H1 (cell line): Measurements from ENCODE around the gene PTGES. TPM values are rescaled to one million over a fixed set of nuclear protein-coding genes. Genes with fewer than 3 reads are reported as not detected.

ENCODE experiments used
- CTCF ChIA-PET: fragments of 300-600 bp; sonication (Branson Sonifier 250); formaldehyde crosslinking; loops from one replicate; lab custom pipeline; 2021; ENCODE audit not compliant: partially characterized antibody; lab: Charles Lee
- POLR2A ChIA-PET: fragments of 300-600 bp; sonication (Branson Sonifier 250); formaldehyde crosslinking; loops from one replicate; lab custom pipeline; 2021; ENCODE audit warnings: inconsistent platforms; ENCODE audit not compliant: partially characterized antibody; lab: Charles Lee
- DNase-seq, 2 experiments: peaks; one replicate each; pipeline versions ENCODE4 v3.0.0 to v3.0.0-alpha.2; 2010 to 2022; ENCODE audit warnings: low spot score in 2 of 2, low read depth in 1 of 2, mixed read lengths in 1 of 2
- FAIRE-seq: peaks from 2 replicates; lab custom pipeline; 2011; peaks lifted over from hg19 to GRCh38; lab: Jason Lieb, UNC
- H2AFZ ChIP-seq: 2 replicates; pipeline ENCODE4 v1.8.1; 2012; ENCODE audit warnings: low read length, inconsistent platforms
- H2AK5ac ChIP-seq: 2 replicates; pipeline ENCODE4 v1.6.1; 2013; ENCODE audit warnings: low read depth, low read length
- H2BK120ac ChIP-seq: replicated peaks from 2 replicates; pipeline ENCODE3; 2013; ENCODE audit warnings: low read depth, low read length, inconsistent platforms
- H2BK12ac ChIP-seq: 2 replicates; pipeline ENCODE4 v1.6.1; 2013; ENCODE audit warnings: low read depth, low read length
- H2BK15ac ChIP-seq: 2 replicates; pipeline ENCODE4 v1.6.1; 2013; ENCODE audit warnings: low read length
- H2BK20ac ChIP-seq: 2 replicates; pipeline ENCODE4 v1.6.1; 2013; ENCODE audit warnings: low read length
- H2BK5ac ChIP-seq: 2 replicates; pipeline ENCODE4 v1.6.1; 2013; ENCODE audit warnings: low read depth, low read length
- H3K14ac ChIP-seq: 2 replicates; pipeline ENCODE4 v1.6.1; 2013; ENCODE audit warnings: inconsistent platforms; ENCODE audit not compliant: insufficient read length
- H3K18ac ChIP-seq: 2 replicates; pipeline ENCODE4 v1.6.1; 2013; ENCODE audit warnings: low read length; ENCODE audit errors: extremely low read depth
- H3K23ac ChIP-seq: 2 replicates; pipeline ENCODE4 v1.6.1; 2013; ENCODE audit warnings: inconsistent platforms; ENCODE audit not compliant: insufficient read length
- H3K23me2 ChIP-seq: 2 replicates; pipeline ENCODE4 v1.6.1; 2013; ENCODE audit warnings: low read depth, low read length
- H3K27ac ChIP-seq: 2 replicates; pipeline ENCODE4 v1.6.1; 2011; ENCODE audit warnings: low read depth, low read length, inconsistent platforms
- H3K27me3 ChIP-seq, 4 experiments: replicated peaks in 1 of 4; 1 replicate in 1 of 4; 2 replicates in 3 of 4; pipeline versions ENCODE4 v1.6.1 to v1.8.1; 2011 to 2013; ENCODE audit warnings: low read length in 3 of 4, mild to moderate bottlenecking in 3 of 4, inconsistent platforms in 2 of 4, mixed read lengths in 2 of 4, moderate library complexity in 1 of 4; ENCODE audit not compliant: control insufficient read depth in 3 of 4, insufficient read depth in 3 of 4; ENCODE audit errors: extremely low read depth in 1 of 4
- H3K36me3 ChIP-seq, 4 experiments: 2 replicates each; pipeline versions ENCODE4 v1.6.1 to v1.8.1; 2011 to 2013; ENCODE audit warnings: mild to moderate bottlenecking in 4 of 4, low read length in 3 of 4, moderate library complexity in 2 of 4, control low read depth in 1 of 4, inconsistent platforms in 1 of 4; ENCODE audit not compliant: insufficient read depth in 4 of 4, control insufficient read depth in 2 of 4
- H3K4ac ChIP-seq: replicated peaks from 2 replicates; pipeline ENCODE3; 2013; ENCODE audit warnings: low read length, low read depth, mixed read lengths, inconsistent platforms; ENCODE audit not compliant: insufficient read length
- H3K4me1 ChIP-seq, 4 experiments: replicated peaks in 1 of 4; 1 replicate in 1 of 4; 2 replicates in 3 of 4; pipeline versions ENCODE4 v1.6.1 to v1.8.1; 2011 to 2013; ENCODE audit warnings: low read length in 3 of 4, inconsistent platforms in 2 of 4, mixed read lengths in 1 of 4; ENCODE audit not compliant: insufficient read depth in 4 of 4, control insufficient read depth in 3 of 4
- H3K4me2 ChIP-seq, 2 experiments: 2 replicates each; pipeline versions ENCODE4 v1.6.1 to v1.8.1; 2011 to 2013; ENCODE audit warnings: low read depth in 2 of 2, low read length in 2 of 2, control low read depth in 1 of 2, inconsistent platforms in 1 of 2, mild to moderate bottlenecking in 1 of 2; ENCODE audit not compliant: insufficient read depth in 1 of 2
- H3K4me3 ChIP-seq, 4 experiments: fragments of 200-600, 300-600 bp in 1 of 4; sonication (generic), shearing (Covaris generic), sonication (Bioruptor Twin) in 1 of 4; 2 replicates each; pipeline versions ENCODE4 v1.5.1 to v1.8.1; 2011 to 2016; ENCODE audit warnings: low read length in 4 of 4, low read depth in 3 of 4, control low read depth in 2 of 4, inconsistent platforms in 2 of 4, mild to moderate bottlenecking in 2 of 4, mixed read lengths in 1 of 4, moderate library complexity in 1 of 4; ENCODE audit not compliant: insufficient read depth in 2 of 4; ENCODE audit errors: extremely low read depth in 1 of 4
- H3K56ac ChIP-seq: replicated peaks from 2 replicates; pipeline ENCODE3; 2013; ENCODE audit warnings: low read depth, mild to moderate bottlenecking, mixed read lengths, low read length, inconsistent platforms; ENCODE audit not compliant: insufficient read length
- H3K79me1 ChIP-seq: 2 replicates; pipeline ENCODE4 v1.6.1; 2013; ENCODE audit warnings: low read depth, low read length, control low read depth
- H3K79me2 ChIP-seq, 2 experiments: 2 replicates each; pipeline versions ENCODE4 v1.6.1 to v1.8.1; 2012 to 2013; ENCODE audit warnings: low read length in 2 of 2, mild to moderate bottlenecking in 2 of 2, inconsistent platforms in 1 of 2; ENCODE audit not compliant: insufficient read depth in 2 of 2, control insufficient read depth in 1 of 2
- H3K9ac ChIP-seq, 4 experiments: replicated peaks in 1 of 4; 1 replicate in 1 of 4; 2 replicates in 3 of 4; pipeline versions ENCODE4 v1.6.1 to v1.8.1; 2011 to 2013; ENCODE audit warnings: low read depth in 3 of 4, low read length in 3 of 4, control low read depth in 2 of 4, mild to moderate bottlenecking in 2 of 4, moderate library complexity in 2 of 4, inconsistent platforms in 1 of 4; ENCODE audit errors: extremely low read depth in 1 of 4
- H3K9me3 ChIP-seq, 2 experiments: 2 replicates each; pipeline versions ENCODE4 v1.6.1 to v1.8.1; 2012 to 2013; ENCODE audit warnings: mild to moderate bottlenecking in 2 of 2, moderate library complexity in 2 of 2, control low read depth in 1 of 2, inconsistent platforms in 1 of 2, low read depth in 1 of 2, low read length in 1 of 2, mixed read lengths in 1 of 2; ENCODE audit not compliant: insufficient read depth in 2 of 2
- H4K20me1 ChIP-seq, 2 experiments: replicated peaks in 1 of 2; 2 replicates each; pipeline versions ENCODE3 to v1.8.1; 2011 to 2013; ENCODE audit warnings: inconsistent platforms in 2 of 2, low read length in 2 of 2, mild to moderate bottlenecking in 1 of 2; ENCODE audit not compliant: insufficient read depth in 2 of 2, control insufficient read depth in 1 of 2
- H4K5ac ChIP-seq: 2 replicates; pipeline ENCODE4 v1.6.1; 2013; ENCODE audit warnings: low read length, low read depth, mixed read lengths, inconsistent platforms; ENCODE audit not compliant: insufficient read length
- H4K8ac ChIP-seq: 2 replicates; pipeline ENCODE4 v1.8.0; 2013; ENCODE audit warnings: mild to moderate bottlenecking, moderate library complexity, low read length, inconsistent platforms; ENCODE audit not compliant: insufficient read depth; ENCODE audit errors: extremely low read depth
- H4K91ac ChIP-seq: replicated peaks from 2 replicates; pipeline ENCODE3; 2013; ENCODE audit warnings: low read length, mixed read lengths, inconsistent platforms; ENCODE audit not compliant: insufficient read length
- E2F6 ChIP-seq: IDR thresholded peaks from 2 replicates; pipeline ENCODE4 v1.6.1; 2012; ENCODE audit warnings: inconsistent platforms
- EZH2 ChIP-seq: fragments of 200-600 bp; sonication (generic); IDR thresholded peaks from 2 replicates; pipeline ENCODE4 v1.7.1; 2012; ENCODE audit warnings: low read depth, mild to moderate bottlenecking, moderate library complexity, low read length, inconsistent platforms; ENCODE audit not compliant: severe bottlenecking
- KDM1A ChIP-seq: fragments of 200-600, 300-600 bp; sonication (generic); IDR thresholded peaks from 2 replicates; pipeline ENCODE4 v1.7.1; 2016; ENCODE audit warnings: mild to moderate bottlenecking, low read length, borderline replicate concordance
- KDM4A ChIP-seq: IDR thresholded peaks from one replicate; pipeline ENCODE4 v1.7.1; 2012; ENCODE audit warnings: low read depth, mild to moderate bottlenecking, moderate library complexity, low read length, inconsistent platforms; ENCODE audit not compliant: severe bottlenecking
- KDM5A ChIP-seq: fragments of 200-600 bp; IDR thresholded peaks from 2 replicates; pipeline ENCODE4 v1.7.1; 2012; ENCODE audit warnings: mild to moderate bottlenecking, low read length, inconsistent platforms, mixed read lengths
- POLR2A ChIP-seq, 2 experiments: IDR thresholded peaks; 1 replicate in 1 of 2; 2 replicates in 1 of 2; pipeline ENCODE4 v1.6.1; 2011; ENCODE audit warnings: low read depth in 2 of 2, low read length in 2 of 2, mild to moderate bottlenecking in 2 of 2; ENCODE audit errors: control extremely low read depth in 1 of 2
- RBBP5 ChIP-seq: IDR thresholded peaks from 2 replicates; pipeline ENCODE4 v1.7.1; 2012; ENCODE audit warnings: low read depth, mild to moderate bottlenecking, inconsistent platforms, low read length, moderate library complexity, borderline replicate concordance
- RFX5 ChIP-seq: IDR thresholded peaks from 2 replicates; pipeline ENCODE4 v1.6.1; 2011; ENCODE audit warnings: low read depth, low read length, improper control_type of control experiment, borderline replicate concordance
- RNF2 ChIP-seq: fragments of 200-900, 300-1000 bp; sonication (generic); IDR thresholded peaks from 2 replicates; pipeline ENCODE4 v1.7.1; 2016; ENCODE audit warnings: borderline replicate concordance, low read depth, mild to moderate bottlenecking, antibody characterized with exemption, low read length; ENCODE audit not compliant: poor library complexity, severe bottlenecking; ENCODE audit errors: missing control alignments
- SAP30 ChIP-seq: fragments of 300-600 bp; sonication (generic); IDR thresholded peaks from 2 replicates; pipeline ENCODE4 v1.7.1; 2012; ENCODE audit warnings: low read length, moderate library complexity, mild to moderate bottlenecking, inconsistent platforms; ENCODE audit not compliant: insufficient read depth, insufficient replicate concordance
- SRF ChIP-seq: IDR thresholded peaks from 2 replicates; pipeline ENCODE4 v1.6.1; 2011; ENCODE audit warnings: mild to moderate bottlenecking, low read depth, low read length, moderate library complexity
- TAF1 ChIP-seq: IDR thresholded peaks from 2 replicates; pipeline ENCODE4 v1.6.1; 2011; ENCODE audit warnings: mild to moderate bottlenecking, low read depth, low read length
- TEAD4 ChIP-seq: IDR thresholded peaks from 2 replicates; pipeline ENCODE4 v1.6.1; 2012; ENCODE audit warnings: low read depth, low read length, inconsistent platforms, mixed read lengths
- WGBS, 2 experiments: shearing (Covaris generic) in 1 of 2; methylation state at CpG; one replicate each; pipeline versions ENCODE4 v1.1.6 to v1.1.7; 2013 to 2015; ENCODE audit warnings: low lambda C conversion rate in 2 of 2, mixed read lengths in 2 of 2, inconsistent platforms in 1 of 2, low coverage in 1 of 2, missing lambda C conversion rate in 1 of 2; ENCODE audit not compliant: insufficient replicate concordance in 2 of 2, insufficient coverage in 1 of 2, insufficient read length in 1 of 2; ENCODE audit errors: extremely low coverage in 1 of 2, missing lambda C conversion rate in 1 of 2; 5-methylcytosine and 5-hydroxymethylcytosine counted together
- polyA plus RNA-seq, 7 experiments: library from polyadenylated mRNA; depleted of rRNA in 3 of 7; stranded (reverse) in 5 of 7; unstranded in 2 of 7; fragments of >200 nt in 5 of 7; fragments of 200-250 nt in 2 of 7; gene quantifications; 1 replicate in 5 of 7; 2 replicates in 1 of 7; 4 replicates in 1 of 7; pipeline versions ENCODE4 v1.2.1 to v1.2.3, GENCODE V29; 2011 to 2013; ENCODE audit warnings: missing spikeins in 2 of 7, mixed read lengths in 2 of 7
- total RNA-seq: library from RNA; stranded (reverse); fragmentation: NEBNext Ultra II Directional; extraction: Animal tissue kit (Norgen Biotek cat#: 25700); gene quantifications from 2 replicates; pipeline ENCODE4 v1.2.1, GENCODE V29; 2021

The PTGES gene
- total and polyA plus RNA-seq, 2 of the 8 experiments (the other 6 are each of a cell fraction or from before 2014, with no cell fraction given): 3.2 to 5.1 TPM

GRCh38 chr9:129798973-129799372 lies 46.1 kb upstream of the PTGES start:
- Histone ChIP-seq H2BK5ac (no peak overlapping the region), H2BK12ac (no peak overlapping the region), H2BK120ac (no peak overlapping the region), H2AFZ (no peak overlapping the region), H2AK5ac (no peak overlapping the region), H4K8ac (no peak overlapping the region), H4K5ac (no peak overlapping the region), H3K79me2 (peaks cover 0 to 1% of the 10 kb centered on the region in 2 experiments; a peak in 2 of 4 replicates), H3K79me1 (peaks cover 2% of the 10 kb centered on the region; the same call in 1 of the 2 replicates), H3K4ac (no peak overlapping the region), H3K23me2 (peaks cover 5% of the 10 kb centered on the region; the same call in 1 of the 2 replicates), H3K9me3 (no peaks in the 10 kb centered on the region), H3K9ac (no peak overlapping the region), H3K4me2 (no peak overlapping the region), H3K27me3 (peaks cover 0 to 4% (median 0%) of the 10 kb centered on the region in 4 experiments; a peak in 1 of 7 replicates), H3K27ac (no peak overlapping the region), H3K4me1 (peaks cover 0 to 4% (median 2%) of the 10 kb centered on the region in 4 experiments; a peak in 5 of 7 replicates), H3K4me3 (no peak overlapping the region), H4K91ac (no peak overlapping the region), H2BK20ac (no peak overlapping the region), H3K18ac (no peak overlapping the region), H3K56ac (no peak overlapping the region), H4K20me1 (peaks cover 0 to 4% of the 10 kb centered on the region in 2 experiments), H2BK15ac (no peak overlapping the region), H3K36me3 (no peaks in the 10 kb centered on the region), H3K23ac (no peak overlapping the region), H3K14ac (no peak overlapping the region)
- CTCF ChIA-PET: interaction anchor here (0.7 to 1.6 kb wide), 2 partner anchors 8 to 15 kb away, joined by 3 to 5 read pairs; no protein-coding TSS in a partner anchor
- 94% methylated on average over 6 of the region's 6 CpGs; no CpG with 5 or more reads in 1 of the 2 experiments for WGBS, 2 experiments
- POLR2A ChIA-PET: interaction anchor here (0.7 kb wide), 1 partner anchor 70 kb away, joined by 3 read pairs; no protein-coding TSS in a partner anchor
- FAIRE-seq (no peak), DNase-seq (no peak)
- TF ChIP-seq SAP30 (no peak), KDM5A (no peak), TEAD4 (no peak), KDM4A (no peak), RBBP5 (no peak), EZH2 (no peak), TAF1 (no peak), POLR2A (IDR thresholded peaks at IDR 0.05; ENCODE audit: control extremely low read depth in 1 of 2, low read depth in 2 of 2, low read length in 2 of 2) (no peak), SRF (no peak), E2F6 (no peak), RFX5 (no peak), KDM1A (no peak), RNF2 (no peak)
